Stimulated activated CD8-positive, alpha-beta memory T cell treated with anti-CD3 and anti-CD28 coated beads, Interleukin-15, amount 100 ng/mL, for 4 hours (primary cell): Measurements from ENCODE around the gene FHOD3.

ENCODE experiments used
- DNase-seq, 2 donors: peaks; one replicate each; pipeline ENCODE4 v3.0.0-alpha.2; 2020; ENCODE audit warnings: low read depth in 2 of 2

The FHOD3 gene

GRCh38 chr18:36297417-36298125 lies at the start of gene FHOD3:
FHOD3 (plus strand) TSS chr18:36297713; CDS start chr18:36297836, 123 bp downstream.
- no peak for DNase-seq

DNA sequence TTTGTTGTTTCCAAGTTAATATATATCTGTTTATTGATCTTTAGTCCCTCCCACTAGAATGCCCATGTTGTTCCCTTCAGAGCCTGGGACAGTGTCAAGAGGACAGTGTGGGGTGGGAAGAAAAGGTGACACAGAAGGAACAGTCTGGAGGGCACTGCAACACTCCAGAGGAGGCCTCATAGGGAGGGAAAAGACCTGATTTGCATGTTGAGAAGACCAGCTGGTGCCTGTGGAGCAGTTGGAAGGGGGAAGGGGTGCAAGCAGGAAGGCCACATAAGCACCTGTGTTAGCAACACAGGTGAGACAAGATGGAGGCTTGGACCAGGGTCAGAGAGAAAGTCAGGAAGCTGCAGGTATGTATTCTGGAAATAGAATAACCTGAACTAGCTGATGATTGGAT lies 48.1 kb upstream of the FHOD3 start:
- DNase-seq: no peak

- DNase-seq: no peak
Measured at GRCh38 chr18:36250827-36251226, 46.7 kb upstream of the FHOD3 start.

DNA sequence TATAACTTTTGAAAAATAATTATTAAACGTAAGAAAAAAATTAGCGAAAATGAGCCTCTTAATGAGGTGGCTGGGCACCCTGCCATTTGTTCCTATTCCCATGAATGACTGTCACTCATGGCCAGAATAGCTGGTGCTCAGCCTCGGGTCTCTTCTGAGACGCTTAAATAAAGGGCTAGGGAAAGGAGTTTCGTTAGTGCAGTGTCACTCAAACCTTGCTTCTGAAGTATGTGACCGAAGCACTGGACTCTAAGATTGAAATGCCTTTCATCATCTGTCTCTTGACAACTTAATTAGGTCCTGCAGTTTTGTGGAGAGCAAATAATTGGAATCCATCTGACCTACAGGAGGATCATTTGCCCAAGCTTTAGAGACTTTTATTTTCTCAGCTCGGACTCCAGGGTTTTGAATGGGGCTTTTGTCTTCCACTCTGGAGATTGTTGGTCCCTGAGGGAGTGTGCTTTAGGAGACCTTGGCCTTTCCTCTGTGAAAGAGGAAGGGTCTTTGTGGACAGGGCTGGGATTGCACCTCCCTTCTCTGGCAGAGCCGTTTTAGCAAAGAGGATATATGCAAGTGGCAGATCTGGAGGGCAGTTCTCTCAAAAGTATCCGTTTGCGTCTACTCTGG lies 42.3 kb upstream of the FHOD3 start:
- DNase-seq: no peak

- DNase-seq: no peak
Measured at GRCh38 chr18:36256094-36256493, 41.4 kb upstream of the FHOD3 start.

- no peak for DNase-seq
Measured at GRCh38 chr18:36262971-36263370, 34.5 kb upstream of the FHOD3 start.

GRCh38 chr18:36264283-36264682 lies 33.2 kb upstream of the FHOD3 start:
- DNase-seq: no peak

DNA sequence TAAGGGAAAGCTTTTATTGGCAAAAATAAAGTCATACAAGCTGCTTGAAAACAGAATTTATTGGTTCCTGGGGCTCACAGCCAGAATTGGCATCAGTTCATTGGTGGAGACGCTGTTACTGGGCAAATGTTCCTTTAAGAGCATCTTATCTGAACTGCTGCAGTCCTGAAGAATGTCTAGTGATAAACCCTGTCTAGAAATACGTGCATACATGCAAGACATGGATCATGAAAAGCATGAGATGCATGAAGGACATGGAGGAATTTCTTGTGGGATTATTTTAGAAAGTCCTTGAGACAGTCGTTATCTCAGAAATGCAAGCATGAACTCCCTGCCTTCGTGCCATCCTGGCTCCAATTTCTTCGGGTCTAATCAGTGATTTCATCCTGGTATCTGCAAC lies 32.5 kb upstream of the FHOD3 start:
- no peak for DNase-seq

DNA sequence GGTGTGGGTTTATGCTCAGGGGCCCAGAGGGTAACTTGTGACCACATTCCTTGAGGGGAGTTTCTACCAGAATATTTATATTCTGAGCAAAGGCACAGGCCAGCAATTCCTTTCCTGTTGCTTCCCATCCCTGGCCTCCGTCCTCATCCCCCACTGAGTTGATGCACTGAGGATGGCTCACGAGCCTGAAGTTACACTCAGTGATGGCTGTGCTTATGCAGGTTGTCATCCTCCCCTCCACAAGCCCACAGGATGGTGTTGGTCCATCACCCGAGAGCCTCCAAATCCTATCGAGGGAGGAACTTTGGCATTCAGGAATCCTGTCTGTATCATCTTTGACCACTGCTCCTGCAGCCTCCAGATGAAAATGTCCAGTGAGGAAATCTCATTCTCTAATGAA lies 28.4 kb upstream of the FHOD3 start:
- DNase-seq: no peak

DNA sequence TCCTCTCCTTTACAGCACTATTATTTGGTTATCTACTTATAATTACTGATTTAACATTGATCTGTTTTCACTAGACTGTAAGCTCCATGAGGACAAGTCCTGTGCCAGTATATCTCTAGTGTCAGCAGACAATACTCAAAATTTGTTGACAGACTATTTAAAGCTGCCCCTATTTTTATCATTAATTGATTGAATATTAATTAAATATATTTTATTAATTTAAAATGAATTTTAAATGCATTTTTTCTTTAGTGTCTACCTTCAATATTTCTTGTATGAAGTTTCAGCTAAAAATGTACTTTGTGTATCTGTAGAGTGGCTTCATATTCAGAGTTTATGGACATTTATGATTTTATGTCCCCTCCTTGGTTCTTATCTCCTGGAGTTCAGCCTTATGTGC lies 26.4 kb upstream of the FHOD3 start:
- no peak for DNase-seq

DNA sequence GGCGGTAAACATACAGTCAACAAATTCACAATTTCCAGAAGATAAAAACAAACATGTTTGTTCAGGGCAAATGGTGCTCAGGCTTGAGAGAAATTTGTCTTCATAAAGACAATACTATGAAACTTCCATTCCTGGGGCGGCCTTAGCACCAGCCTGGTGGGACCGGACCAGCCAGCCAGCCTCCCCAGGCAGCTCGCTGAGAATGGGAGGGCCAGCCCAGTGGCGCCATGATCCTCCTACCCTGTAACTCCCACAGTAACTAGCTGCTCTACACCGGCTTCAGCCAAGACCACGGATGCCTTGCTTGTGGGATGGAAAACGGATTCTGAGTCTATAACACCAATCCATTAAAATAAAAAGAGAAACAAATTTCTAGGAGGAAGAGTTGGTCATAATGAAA lies 24.2 kb upstream of the FHOD3 start:
- DNase-seq: no peak

DNA sequence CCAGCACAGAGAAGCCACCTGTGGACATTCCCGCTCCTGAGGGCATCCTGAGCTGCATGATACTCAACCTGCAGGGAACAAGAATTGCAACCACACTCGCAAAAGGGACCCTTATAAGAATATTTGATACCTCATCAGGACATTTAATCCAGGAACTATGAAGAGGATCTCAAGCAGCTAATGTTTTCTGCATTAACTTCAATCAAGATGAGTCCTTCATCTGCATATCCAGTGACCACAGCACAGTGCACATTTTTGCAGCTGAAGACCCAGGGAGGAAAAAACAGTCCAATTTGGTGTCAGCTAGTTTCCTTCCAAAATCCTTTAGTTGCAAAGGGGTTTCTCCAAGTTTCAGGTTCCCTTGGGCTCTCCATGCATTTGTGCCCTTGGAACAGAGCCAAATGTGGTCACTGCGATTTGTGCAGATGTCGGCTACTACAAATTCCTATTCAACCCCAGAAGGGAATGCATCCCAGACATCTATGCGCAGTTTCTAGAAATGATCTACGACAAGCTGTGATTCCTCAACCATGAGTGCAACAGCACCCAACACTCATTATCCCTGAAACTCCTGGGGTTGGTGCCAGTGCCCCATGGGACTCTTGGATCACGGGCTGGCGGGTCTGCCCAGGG lies 23.3 kb upstream of the FHOD3 start:
- DNase-seq: no peak

- no peak for DNase-seq
Measured at GRCh38 chr18:36275561-36275960, 22.0 kb upstream of the FHOD3 start.

- DNase-seq: no peak
Measured at GRCh38 chr18:36279001-36279400, 18.5 kb upstream of the FHOD3 start.

DNA sequence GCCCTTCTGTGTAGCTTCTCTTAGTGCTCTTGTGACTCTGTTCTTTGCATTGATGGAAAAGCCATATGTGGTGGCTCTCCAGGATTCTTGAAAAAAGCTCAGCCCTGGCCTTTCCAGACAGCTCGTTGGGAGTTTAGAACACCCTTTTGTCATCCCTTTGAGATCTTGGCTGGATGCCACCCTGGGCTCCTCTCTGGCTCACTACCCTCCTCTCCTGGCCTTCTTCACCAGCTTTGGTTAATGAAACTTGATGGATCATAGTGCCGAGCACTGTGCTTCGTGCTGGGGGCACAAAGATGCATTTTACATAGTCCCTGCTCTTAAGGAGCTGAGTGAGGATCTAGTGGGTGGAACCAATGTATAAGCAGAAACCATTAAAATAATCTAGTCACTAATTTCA lies 15.6 kb upstream of the FHOD3 start:
- no peak for DNase-seq

DNA sequence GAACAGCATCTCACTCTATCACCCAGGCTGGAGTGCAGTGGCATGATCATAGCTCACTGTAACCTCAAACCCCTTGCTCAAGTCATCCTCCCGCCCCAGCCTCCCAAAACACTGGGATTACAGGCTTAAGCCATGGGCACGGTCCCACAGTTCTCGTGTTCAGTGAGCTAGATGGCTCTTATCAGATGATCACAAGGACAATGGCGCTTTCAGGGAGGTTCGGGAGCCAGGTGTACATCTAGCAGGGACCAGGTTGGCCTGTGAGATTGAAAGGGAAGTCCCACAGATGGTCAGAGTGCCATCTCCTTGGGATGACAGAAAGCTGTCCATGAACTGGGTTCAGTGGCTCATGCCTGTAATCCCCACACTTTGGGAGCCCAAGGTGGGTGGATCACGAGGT lies 14.1 kb upstream of the FHOD3 start:
- DNase-seq: no peak

DNA sequence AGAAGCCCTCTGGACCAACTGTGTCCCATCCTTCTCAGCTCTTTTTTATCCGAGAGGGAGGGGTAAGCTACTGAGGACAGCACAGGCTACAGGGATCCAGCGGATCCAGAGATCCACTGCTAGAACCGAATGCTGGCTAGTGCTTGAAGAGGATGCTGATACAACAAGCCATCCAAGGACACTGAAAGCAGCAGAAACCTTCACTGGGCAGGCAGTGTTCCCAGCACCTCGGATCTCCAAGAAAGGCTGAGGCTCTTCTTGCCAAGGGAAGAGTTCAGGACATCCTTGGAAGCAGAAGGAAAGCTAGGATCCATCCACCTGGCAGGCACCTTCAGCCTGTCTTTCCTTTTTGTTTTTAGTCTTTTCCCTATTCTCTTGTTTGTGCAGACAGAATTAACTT lies 13.2 kb upstream of the FHOD3 start:
- no peak for DNase-seq

DNA sequence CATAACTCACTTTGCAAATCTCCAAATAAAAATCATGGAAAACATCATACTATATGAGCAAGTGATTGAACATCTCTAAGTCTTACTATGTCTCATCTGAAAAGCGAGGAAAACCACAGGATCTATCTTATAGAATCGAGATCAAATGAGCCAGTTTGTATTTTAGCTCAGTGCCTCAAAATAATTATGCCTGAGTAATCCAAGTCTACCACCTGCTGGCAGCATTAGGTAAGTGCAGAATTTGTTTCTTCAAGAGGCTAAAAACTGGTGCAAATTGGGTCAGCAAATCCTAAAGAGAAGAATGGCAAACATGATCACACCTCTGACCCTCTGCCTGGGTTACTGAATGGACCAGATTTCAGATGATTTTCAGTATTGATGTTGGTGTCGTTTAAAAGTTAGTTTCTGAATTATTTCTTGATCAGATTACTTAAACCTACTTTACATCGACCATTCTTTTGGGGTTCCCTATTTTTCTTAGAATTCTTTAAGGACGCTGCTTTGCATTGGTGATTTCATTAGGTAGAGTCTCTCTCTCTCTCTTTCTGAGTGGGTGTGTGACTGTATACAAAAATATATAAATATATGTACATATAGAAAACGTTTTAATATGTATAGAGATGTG lies 12.7 kb upstream of the FHOD3 start:
- DNase-seq: peak in 1 of 2 donors; percentile 20

DNA sequence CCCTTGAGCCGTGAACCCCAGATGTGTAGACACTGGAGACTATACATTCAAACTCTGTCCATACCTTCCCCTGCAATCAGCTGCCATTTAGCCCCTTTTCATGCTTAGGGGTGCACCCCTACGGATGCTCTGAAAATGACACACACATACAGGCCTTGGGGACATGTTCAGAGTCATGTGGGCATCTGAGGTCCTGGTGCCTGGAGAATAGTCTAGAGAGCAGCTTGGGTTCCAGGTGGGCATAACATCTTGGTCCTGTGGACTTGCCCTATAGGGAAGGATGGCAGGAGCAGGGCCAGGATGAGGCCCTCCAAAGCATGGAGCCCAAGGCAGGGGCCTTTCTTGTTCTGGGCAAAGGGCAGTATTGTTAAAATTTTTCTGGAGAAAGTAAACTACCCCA lies 9.9 kb upstream of the FHOD3 start:
- no peak for DNase-seq

GRCh38 chr18:36288689-36289088 lies 8.8 kb upstream of the FHOD3 start:
- DNase-seq: no peak

- DNase-seq: no peak
Measured at GRCh38 chr18:36294031-36294430, 3.5 kb upstream of the FHOD3 start.

- no peak for DNase-seq
Measured at GRCh38 chr18:36295214-36295613, 2.3 kb upstream of the FHOD3 start.

DNA sequence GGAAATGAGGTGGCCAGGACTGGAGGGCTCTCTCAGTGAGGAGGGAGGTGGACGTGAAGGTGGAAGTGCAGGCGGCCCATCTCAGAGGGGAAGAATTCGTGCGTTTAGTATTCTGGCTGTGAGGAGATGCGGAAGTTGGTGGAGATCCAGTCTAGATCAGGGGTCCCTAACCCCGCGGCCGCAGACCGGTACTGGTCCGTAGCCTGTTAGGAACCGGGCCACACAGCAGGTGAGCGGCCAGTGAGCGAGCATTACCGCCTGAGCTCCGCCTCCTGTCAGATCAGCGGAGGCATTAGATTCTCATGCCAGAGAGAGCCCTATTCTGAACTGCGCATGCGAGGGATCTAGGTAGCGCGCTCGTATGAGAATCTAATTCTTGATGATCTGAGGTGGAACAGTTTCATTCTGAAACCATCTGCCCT lies 1.6 kb upstream of the FHOD3 start:
- no peak for DNase-seq
